Stimulated activated CD8-positive, alpha-beta memory T cell treated with anti-CD3 and anti-CD28 coated beads, Interleukin-4, amount 100 ng/mL, for 24 hours (primary cell): ENCODE data around the gene EMCN.
"Not testable (repeated sequence)": the region's sequence is repeated elsewhere in the genome, so short reads cannot be mapped to it uniquely, and the experiment has no call there.

Source experiments
- DNase-seq: peaks from one replicate; pipeline ENCODE4 v3.0.0-alpha.2; 2020; ENCODE audit warnings: low read depth

The EMCN gene, protein sequence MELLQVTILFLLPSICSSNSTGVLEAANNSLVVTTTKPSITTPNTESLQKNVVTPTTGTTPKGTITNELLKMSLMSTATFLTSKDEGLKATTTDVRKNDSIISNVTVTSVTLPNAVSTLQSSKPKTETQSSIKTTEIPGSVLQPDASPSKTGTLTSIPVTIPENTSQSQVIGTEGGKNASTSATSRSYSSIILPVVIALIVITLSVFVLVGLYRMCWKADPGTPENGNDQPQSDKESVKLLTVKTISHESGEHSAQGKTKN

DNA sequence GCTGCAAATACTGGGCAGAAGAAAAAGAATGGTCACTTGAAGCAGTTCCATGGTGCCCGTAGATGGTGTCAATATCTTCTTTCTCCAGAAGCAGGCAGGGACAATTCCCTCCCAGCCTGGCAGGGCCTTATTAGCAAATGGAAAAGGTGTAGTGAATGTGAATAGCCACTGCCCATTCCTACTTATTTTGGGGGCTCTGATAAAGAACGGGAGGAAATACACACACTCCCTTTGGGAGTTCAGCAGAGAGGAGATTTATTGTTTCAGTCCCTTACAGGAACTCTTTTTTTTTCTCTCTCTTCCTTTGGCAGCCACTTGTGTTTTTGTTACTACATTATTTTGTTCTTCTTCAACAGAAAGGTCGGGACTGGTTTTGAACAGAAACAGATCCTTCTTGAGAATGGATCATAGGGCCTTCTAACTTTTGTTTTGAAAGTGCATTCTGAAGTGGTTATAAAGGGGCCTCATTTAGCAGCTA, at the start of gene EMCN:
TSS of gene EMCN (minus strand) at position 159 of the 478 bp plus-strand sequence. CDS start at position 51, 108 bp downstream.
- no peak for DNase-seq

DNA sequence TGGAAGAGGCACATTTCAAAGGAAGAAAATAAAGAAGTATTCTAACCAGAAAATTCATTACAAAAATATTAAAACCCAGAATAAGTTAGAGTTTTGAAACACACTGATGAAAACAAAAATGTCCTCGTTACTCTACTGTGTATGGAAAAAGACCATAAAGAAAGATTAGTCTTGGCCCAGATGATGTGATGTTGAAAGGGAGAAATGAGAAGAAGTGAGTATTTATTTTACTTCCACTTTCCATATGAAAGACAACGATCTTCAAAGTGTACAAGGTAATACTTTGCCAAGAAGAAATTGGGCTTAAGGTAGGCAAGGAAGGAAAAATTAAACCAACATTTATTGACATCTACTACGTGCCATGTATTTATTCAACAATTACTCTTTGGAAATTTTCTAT, 48.6 kb upstream of the EMCN start:
- no peak for DNase-seq

DNA sequence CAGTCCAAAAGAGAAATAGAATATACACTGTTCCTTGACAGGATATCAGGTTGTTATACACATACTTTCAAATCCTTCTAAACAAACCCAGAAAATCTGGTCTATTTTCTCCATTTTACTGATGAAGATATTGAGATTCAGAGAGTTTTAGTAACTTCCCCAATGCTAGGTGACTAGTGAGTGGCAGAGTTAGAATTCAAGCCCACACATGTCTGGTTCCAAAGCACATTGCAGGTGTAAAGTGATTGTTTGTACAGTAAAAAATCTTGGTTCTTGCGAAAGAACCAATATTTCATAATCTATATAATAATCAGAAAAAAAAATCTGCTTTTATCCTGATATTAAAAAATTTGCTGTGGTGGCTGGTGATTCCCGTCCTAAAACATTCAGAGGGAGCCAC, 39.5 kb upstream of the EMCN start:
- no peak for DNase-seq

DNA sequence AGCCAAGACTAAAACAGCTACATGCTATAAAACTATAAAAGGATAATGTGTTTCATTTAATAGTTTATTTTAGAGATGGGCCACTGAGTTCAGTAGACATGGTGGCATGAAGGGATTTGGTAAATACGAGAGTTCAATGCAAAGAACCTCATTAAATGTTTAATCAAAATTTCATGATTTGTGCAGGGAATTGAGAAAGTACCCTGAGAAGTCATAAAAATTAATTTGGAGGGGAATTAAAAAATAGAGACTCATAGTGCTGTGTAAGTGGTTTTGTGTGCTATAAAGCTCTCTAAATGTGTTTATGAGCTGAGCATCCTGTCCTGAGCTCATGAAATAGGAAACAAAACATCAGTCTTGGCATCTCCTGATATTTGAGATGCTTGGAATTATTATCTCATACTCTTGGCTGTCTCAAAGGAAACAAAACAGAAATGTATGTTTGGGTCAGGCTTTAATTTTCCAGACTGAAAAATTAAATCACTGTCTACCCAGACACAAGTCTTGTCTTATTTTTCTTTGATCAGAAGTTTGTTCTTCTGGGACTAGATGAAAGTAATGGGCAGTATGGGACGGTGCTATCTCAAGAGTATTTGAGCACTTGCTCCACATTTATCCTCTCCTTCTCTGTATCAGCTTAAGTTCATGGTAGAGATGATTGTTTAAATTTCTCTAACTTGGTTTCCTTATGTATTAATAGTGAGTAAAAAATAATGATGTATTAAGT, 38.0 kb upstream of the EMCN start:
- no peak for DNase-seq

DNA sequence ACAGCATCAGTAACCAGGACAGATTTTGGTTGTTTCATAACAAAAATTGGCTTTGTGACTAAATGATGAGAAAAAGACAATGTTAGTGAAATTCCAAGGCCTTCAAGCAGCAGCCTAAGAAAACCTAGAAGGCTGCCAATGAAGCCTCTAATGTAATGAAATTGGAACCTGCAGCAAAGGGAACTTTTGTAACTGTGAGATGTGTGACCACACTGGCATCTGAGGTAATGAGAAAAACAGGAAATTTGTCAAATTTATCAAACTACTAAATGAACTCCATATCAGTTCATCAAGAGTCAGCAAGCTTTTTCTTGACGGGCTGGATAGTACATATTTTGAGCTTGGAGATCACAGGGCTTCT, 30.4 kb upstream of the EMCN start:
- no peak for DNase-seq

DNA sequence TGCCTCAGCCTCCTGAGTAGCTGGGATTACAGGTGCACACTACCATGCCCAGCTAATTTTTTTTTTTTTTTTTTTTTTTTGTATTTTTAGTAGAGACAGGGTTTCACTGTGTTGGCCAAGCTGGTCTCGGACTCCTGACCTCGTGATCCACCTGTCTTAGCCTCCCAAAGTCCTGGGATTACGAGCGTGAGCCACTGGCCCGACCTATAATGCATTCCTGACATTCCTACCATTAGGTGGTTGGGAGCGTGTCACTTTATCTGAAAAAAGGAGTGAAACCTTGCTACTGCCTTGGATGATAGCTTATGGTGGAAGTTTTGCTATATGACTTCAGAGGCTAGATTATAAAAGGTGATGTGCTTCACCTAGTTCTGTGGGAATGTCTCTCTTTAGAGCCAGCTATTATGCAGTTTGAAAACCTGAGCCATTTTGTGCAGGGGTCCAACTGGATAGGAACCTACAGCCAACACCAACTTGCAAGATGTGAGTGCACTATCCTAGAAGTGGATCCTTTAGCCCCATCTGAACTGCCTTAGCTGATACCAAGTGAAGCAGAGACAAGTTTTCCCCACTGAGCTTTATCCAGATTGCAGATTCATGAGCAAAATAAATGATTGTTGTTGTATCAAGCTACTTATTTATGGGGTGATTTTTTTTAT, 29.8 kb upstream of the EMCN start:
- DNase-seq: no peak

DNA sequence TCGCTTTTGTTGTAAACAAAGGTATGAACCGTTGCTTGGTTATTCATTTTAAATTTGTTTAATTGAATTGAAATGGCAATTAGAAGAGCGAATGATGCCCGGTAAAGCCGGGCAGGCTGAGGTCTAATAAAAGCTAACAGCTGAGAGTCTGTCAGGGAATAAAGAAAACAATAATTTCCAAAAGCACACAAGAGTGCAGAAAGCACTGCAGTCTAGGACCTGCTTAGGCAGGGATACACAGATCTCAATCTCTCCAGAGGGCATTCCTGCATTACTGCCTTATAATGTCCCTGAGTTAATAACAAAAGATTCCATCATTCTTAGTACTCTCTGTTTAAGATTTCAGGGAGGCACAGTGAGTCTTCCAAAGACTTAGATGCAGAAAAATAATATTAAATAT, 27.6 kb upstream of the EMCN start:
- DNase-seq: no peak

DNA sequence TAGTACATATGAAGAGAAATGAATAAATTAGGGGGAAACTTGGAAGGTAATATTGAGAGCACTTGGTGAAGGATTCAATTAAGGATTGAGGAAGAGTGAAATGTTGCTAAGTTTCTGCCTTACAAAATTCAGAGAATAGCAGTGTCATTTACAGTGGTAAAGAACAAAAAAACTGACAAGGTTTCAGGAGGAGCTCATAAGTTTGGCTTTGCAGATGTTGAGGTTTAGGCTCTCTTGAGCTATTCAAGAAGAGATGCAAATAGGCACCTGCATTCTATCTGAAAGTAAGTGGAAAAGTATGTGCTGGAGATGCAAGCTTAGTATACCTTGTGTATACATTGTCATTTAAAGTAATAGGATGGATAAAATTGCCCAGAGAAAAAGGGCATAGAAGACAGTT, 22.3 kb upstream of the EMCN start:
- no peak for DNase-seq

DNA sequence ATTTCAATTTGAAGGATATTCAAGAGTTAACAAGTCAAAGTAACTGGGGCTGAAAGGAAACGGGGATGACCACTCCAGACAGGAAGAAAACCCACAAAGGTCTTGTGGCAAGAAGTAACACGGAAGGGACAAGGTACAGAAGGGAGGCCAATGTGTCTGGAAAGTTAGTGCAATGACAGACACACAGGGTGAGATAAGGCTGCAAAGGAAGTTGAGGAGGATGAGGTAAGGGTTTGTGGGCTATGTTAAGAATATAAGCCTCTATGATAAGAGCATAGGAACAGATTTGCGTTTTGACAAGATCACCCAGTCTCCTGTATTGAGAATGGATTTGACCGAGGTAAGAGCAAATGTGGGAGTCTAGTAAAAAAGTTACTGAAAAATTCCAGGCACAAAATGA, 21.9 kb upstream of the EMCN start:
- DNase-seq: no peak

DNA sequence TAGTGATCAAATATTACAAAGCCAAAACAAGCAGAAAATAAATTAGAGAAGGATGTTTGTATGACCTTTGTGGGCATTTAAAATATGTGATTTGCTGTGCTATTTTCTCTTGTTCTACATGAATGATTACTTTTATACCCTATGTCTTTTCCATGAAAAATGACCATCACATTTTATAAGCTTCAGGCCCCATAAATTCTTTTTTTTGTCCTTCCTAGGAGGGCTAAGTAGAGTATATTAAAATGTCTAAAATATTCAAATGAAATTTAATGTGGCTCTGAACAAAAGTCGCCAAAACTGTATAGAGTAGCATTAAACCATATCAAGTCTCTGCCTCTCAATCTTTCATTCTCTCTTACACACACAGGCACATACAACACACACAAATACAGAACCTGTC, 15.9 kb upstream of the EMCN start:
- no peak for DNase-seq

DNA sequence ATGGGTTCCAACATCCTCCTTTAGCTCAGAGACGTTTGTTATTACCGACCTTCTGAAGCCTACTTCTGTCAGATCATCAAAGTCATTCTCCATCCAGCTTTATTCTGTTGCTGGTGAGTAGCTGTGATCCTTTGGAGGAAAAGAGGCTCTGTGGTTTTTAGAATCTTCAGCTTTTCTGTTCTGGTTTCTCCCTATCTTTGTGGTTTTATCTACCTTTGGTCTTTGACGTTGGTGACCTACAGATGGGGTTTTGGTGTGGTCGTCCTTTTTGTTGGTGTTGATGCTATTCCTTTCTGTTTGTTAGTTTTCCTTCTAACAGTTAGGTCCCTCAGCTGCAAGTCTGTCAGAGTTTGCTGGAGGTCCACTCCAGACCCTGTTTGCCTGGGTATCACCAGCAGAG, 12.3 kb upstream of the EMCN start:
- DNase-seq: not testable (repeated sequence)

DNA sequence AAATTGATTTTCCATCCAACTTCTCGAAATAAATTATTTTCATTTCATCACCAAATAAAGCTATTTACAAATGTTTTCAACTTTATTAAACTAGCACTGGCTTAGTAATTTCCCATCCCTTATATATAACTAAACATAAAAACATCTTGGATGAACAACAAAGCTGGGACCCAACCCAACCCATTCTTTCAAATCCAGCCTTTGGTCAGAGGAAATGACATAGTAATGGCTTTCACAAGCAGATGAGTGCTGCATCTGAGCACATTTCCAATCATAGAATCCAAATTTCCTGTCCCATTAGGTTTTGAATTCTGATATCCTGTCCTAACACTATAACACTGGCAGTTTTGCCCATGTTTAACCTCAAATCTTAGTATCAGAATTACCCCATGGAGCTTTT, 7.9 kb upstream of the EMCN start:
- no peak for DNase-seq

DNA sequence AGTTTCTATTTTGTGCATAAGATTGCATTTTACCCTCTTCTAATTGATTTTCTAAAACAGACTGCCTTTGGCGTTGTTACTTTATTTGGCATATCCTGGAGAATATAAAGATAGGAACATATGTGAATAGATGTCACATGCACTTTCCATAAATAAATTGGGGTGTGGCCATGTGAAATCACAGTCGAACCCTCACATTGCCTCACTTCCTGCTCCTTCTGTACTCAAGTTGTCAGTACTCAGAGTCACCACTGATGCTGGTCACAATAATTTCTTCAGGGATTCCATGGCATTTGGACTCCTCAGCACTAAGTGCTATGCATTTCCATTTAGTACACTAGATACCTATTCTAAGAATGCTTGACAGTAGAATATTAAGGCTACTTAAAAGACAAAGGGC, 1.4 kb upstream of the EMCN start:
- DNase-seq: no peak

DNA sequence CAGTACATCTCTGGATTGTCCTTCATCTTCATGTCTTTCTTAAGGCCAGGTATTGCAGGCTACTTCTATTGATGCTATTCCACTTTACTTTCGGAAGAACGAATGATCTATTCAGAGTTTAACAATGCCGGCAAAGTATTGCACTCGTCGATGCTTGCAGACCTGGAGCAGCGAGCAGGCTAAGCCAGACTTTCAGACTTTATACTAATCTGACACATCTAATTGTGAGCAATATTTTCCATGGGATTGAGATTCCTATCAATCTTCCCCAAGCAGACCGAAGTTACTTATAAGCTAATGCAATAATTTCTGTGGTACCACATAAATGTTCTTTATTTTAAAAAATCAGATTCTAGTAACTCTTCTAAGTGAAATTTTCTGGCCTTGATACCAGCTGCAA, 1.6 kb downstream of the EMCN start:
- DNase-seq: no peak

DNA sequence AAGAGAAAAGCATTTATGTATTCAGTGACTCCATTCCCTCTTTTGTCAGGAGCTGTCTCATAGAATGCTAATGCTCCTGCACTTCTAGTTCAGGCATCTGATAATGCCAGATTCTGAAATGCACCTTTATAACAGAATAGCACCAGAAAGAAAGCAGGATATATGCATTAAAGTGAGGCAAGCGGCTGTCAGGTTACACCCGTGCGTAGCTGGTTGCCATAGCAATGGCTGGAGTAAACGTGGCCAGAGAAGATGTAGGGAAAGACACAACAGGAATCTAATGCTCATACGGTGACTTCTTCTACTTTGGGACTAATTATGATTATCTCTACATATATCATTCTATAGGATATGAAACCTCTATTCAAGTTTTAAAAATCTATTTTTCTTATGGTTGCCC, 5.9 kb downstream of the EMCN start:
- no peak for DNase-seq

DNA sequence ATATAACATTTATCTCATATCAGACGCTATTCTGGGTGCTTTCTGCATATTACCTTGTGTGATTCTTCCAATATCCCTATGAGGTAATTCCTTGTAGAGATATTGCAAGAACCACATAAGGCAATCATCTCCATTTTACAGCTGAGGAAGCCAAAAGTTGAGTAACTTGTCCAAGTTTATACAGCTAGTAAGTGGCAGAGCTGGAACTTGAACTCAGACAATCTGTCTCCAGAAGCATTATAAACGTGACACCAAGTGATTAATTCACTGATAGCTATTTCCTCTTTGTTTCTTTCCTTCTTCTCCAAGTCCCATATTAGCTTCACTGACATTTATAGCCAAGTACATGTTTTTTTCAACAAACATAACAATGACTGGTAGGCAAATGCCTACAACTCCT, 7.3 kb downstream of the EMCN start:
- no peak for DNase-seq

DNA sequence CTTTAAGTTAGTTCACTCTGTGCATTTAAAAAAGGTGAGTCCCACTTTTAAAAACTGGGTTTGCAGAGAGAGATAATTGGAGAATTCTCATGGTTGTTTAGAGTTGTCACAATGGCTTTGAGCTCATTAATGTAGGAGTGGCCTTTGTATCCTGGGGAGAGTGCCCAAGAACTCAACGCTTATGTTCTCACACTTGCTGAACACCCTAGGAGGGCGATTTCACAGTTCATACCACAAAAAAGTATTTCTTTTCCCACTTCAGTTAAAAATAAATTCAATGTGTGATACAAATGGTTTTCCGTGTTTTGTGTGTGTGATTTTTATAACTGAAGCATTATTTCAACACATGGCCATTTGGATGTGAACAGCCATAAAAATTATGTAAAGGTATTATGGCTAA, 8.4 kb downstream of the EMCN start:
- no peak for DNase-seq

DNA sequence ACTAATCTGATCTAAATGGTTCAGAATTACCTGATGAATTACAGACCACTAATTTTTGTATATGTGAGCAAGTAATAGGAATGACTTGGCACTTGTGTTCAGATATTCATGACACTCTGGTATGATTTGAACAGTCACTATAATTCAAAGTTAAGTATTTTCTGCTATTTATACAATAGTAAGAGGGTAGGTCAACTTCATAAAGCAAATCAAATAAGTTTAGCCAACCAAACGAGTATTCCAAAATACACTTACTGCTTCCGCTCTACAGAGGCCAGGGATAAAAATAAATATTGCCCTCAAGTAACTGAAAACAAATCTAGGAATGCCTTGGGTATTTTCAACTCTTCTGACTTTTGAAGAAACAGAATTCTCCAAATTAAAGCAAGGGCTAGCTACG, 9.1 kb downstream of the EMCN start:
- DNase-seq: no peak

DNA sequence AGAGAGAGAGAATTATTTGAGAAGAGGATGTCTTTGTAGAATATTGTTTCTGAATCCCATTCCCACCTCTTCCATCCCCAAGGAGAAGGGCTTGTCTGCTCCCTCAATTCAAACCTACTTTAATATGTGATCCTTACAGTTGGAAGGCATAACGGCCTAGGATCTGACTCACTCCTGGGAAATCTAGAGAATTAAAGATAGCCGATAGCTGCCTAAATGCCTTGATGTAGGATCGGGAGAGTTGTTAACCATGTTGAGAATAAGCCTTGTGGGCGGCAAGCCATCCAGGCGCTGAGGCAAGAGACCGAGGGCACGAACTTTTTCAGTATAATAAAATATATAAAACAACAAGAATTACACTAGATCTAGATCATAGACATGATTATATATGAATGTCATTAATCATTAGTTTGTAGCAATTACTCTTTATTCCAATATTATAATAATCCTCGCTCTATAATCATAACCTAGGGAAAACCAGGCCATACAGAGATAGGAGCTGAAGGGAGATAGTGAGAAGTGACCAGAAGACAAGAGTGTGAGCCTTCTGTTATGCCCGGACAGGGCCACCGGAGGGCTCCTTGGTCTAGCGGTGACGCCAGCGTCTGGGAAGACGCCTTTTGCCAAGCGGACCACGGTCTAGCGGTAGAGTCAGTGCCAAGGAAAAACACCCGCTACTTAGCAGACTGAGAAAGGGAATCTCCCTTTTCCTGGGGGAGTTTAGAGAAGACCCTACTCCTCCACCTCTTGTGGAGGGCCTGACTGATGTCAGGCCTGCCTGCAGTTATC, 13.5 kb downstream of the EMCN start:
- no peak for DNase-seq

DNA sequence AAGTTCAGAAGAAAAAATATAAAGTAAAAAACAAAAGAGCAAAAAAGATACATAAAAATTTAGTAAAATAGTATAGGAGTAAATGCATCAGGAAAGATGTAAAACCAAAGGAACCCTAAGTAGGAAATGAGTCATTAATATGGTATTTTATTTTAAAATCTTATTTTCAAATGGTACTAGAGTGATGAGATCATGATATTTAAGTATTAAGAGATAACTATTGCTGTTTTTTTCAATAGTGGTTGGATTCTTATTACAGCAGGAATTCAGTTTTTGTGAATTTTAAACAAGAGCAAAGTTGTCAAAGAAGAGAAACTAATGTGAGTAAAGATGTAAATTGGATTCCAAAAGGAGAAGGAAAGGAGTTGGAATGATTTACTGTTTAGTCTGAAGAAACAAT, 20.0 kb downstream of the EMCN start:
- DNase-seq: no peak

DNA sequence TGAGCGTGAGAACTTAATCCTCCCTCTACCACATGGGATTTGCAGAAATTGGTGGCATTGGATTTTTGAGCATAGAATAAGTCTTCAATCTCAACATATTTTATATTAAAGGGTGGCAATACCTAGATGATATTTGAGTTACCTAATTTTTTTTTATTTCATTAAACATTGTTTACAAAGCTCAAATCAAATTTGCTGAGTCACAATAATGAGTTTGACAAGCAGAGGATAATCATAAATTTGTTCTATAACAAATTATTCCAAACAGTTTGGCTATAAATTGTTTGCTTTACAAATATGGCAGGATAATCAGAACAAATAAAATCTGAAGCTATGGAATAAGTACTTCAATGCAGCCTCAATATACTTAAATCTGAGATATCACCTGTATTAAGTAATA, 22.7 kb downstream of the EMCN start:
- DNase-seq: no peak

DNA sequence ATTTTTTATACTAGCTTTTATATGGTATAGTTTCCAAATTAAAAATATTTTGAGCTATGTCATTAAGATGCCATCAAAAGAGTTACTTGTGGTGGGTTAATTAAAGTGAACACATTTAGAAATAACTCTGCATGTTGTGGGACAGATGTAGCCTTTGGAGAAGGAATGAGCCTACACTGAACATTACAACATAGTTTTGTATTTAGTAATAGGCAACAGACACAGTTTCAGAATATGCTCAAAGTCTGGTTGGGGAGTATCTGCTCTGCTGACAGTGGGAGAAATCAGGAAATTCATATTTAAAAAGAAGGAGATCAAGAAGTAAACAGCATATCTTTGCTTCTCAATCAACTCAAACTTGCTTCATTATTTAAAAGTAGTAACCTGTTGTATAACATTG, 23.7 kb downstream of the EMCN start:
- no peak for DNase-seq

DNA sequence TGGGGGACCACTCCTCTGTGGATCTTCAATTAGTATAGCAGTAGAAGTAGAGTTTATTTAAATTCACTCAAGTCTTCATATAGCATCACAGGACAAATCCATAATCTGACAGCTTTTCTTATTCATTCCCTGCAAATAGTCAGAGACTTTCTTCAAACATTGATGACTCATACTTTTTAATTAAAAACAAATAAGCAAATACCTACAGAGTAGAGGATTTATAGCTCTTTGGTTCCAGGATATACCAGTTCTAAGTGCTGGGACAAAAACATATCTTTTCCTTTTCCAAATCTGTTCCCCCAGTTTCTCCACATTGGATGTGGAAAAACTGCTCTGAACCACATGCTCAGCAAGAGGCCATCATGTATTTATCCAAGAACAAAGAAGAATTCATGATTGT, 24.1 kb downstream of the EMCN start:
- DNase-seq: no peak
